Measurements from ENCODE around the gene CMTM4.

DNA sequence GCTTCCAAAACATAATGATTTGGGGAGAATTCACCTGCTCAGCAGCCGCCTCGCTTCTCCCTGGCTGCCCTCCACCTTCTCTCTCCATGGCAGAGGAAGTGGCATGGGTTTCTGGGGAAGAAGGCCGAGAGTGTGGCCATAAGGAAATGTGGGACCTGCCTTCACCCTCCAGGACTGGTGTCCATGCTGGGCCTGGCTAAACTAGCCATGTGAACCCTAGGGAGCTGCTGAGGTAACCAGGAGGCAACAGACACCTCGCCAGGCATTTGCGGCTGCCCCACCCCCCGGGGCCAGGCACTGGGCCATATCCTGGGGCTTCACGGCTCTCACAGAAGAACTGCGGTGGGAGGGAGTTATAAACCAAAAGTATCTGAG lies 9.9 kb upstream of the CMTM4 start:
- TF ChIP-seq POLR2AphosphoS5 (IDR thresholded peaks at IDR 0.05; ENCODE audit: borderline replicate concordance, low read depth, low read length) (no peak), EZH2 (IDR thresholded peaks at IDR 0.05) (no peak), FOXP2 (optimal IDR thresholded peaks at IDR 0.05; ENCODE audit: control extremely low read depth, extremely low read length, insufficient read depth) (no peak)

Measured in SK-N-MC (cell line).